ENCODE data around the gene SEMA3C.

The SEMA3C gene

GRCh38 chr7:80748363-80749042, 170.3 kb downstream of the SEMA3C start:
- ChIA-PET CTCF (interaction anchor here (1.2 kb wide), 1 partner anchor 12 kb away, joined by 4 read pairs; no protein-coding TSS in a partner anchor), POLR2A (no interaction called here)
- no peak overlapping the region for H3K4me3 ChIP-seq (ENCODE audit: low read depth, low read length)
- peaks cover 0 to 4% of the 10 kb centered on the region in 2 experiments; a peak in 1 of 3 replicates for H3K36me3 ChIP-seq (ENCODE audit: control insufficient read depth in 2 of 2, insufficient read depth in 1 of 2, low read length in 2 of 2)
- H3K4me1 ChIP-seq (ENCODE audit: control insufficient read depth, insufficient read depth, low read length) = peaks cover 4% of the 10 kb centered on the region
- H3K27ac ChIP-seq (ENCODE audit: extremely low read depth, low read depth, low read length) = peak overlapping the region; percentile 27; the same call in 1 of the 2 replicates
- H3K9me3 ChIP-seq (ENCODE audit: control insufficient read depth, insufficient read depth, low read depth, low read length) = no peaks in the 10 kb centered on the region
- TF ChIP-seq SP7 (tag by site-specific recombination; IDR thresholded peaks at IDR 0.05) (peak; percentile 77), ZSCAN18 (tag by site-specific recombination; IDR thresholded peaks at IDR 0.05) (no peak), ZNF621 (tag by site-specific recombination; IDR thresholded peaks at IDR 0.05) (no peak), IKZF3 (tag by site-specific recombination; IDR thresholded peaks at IDR 0.05) (peak; percentile 24; the same call in 1 of the 2 replicates), TSHZ1 (tag by site-specific recombination; IDR thresholded peaks at IDR 0.05; ENCODE audit: borderline replicate concordance) (no peak), KLF9 (tag by site-specific recombination; IDR thresholded peaks at IDR 0.05; ENCODE audit: low read depth) (no peak), REST (tag by site-specific recombination; IDR thresholded peaks at IDR 0.05) (no peak), ZNF404 (tag by site-specific recombination; IDR thresholded peaks at IDR 0.05) (no peak), ZNF239 (tag by site-specific recombination; IDR thresholded peaks at IDR 0.05) (no peak), HIC1 (tag by site-specific recombination; IDR thresholded peaks at IDR 0.05) (0 out of 2 replicates have a peak, but pooled peaks have one; percentile 18), TCF7L2 (IDR thresholded peaks at IDR 0.05; ENCODE audit: borderline replicate concordance, low read depth, low read length) (peak; percentile 91), HOXC10 (CRISPR knock-in tag; IDR thresholded peaks at IDR 0.05) (no peak), ZSCAN23 (tag by site-specific recombination; IDR thresholded peaks at IDR 0.05) (no peak), PRDM1 (tag by site-specific recombination; IDR thresholded peaks at IDR 0.05) (peak; percentile 59), ZBTB17 (tag by site-specific recombination; IDR thresholded peaks at IDR 0.05) (peak; percentile 42; the same call in 1 of the 2 replicates), ZNF221 (tag by site-specific recombination; IDR thresholded peaks at IDR 0.05; ENCODE audit: borderline replicate concordance) (no peak), MEIS1 (CRISPR knock-in tag; IDR thresholded peaks at IDR 0.05; ENCODE audit: borderline replicate concordance) (no peak), ZNF394 (tag by site-specific recombination; IDR thresholded peaks at IDR 0.05; ENCODE audit: borderline replicate concordance) (no peak), ZNF274 (IDR thresholded peaks at IDR 0.05; ENCODE audit: low read length) (no peak), ZNF274 (tag by site-specific recombination; IDR thresholded peaks at IDR 0.05; ENCODE audit: borderline replicate concordance) (no peak)
- TF ChIP-seq, protein P1, sequence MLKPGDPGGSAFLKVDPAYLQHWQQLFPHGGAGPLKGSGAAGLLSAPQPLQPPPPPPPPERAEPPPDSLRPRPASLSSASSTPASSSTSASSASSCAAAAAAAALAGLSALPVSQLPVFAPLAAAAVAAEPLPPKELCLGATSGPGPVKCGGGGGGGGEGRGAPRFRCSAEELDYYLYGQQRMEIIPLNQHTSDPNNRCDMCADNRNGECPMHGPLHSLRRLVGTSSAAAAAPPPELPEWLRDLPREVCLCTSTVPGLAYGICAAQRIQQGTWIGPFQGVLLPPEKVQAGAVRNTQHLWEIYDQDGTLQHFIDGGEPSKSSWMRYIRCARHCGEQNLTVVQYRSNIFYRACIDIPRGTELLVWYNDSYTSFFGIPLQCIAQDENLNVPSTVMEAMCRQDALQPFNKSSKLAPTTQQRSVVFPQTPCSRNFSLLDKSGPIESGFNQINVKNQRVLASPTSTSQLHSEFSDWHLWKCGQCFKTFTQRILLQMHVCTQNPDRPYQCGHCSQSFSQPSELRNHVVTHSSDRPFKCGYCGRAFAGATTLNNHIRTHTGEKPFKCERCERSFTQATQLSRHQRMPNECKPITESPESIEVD (tag by site-specific recombination; IDR thresholded peaks at IDR 0.05) = peak; percentile 90
- TF ChIP-seq, protein P2, sequence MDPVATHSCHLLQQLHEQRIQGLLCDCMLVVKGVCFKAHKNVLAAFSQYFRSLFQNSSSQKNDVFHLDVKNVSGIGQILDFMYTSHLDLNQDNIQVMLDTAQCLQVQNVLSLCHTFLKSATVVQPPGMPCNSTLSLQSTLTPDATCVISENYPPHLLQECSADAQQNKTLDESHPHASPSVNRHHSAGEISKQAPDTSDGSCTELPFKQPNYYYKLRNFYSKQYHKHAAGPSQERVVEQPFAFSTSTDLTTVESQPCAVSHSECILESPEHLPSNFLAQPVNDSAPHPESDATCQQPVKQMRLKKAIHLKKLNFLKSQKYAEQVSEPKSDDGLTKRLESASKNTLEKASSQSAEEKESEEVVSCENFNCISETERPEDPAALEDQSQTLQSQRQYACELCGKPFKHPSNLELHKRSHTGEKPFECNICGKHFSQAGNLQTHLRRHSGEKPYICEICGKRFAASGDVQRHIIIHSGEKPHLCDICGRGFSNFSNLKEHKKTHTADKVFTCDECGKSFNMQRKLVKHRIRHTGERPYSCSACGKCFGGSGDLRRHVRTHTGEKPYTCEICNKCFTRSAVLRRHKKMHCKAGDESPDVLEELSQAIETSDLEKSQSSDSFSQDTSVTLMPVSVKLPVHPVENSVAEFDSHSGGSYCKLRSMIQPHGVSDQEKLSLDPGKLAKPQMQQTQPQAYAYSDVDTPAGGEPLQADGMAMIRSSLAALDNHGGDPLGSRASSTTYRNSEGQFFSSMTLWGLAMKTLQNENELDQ (tag by site-specific recombination; IDR thresholded peaks at IDR 0.05; ENCODE audit: low read depth) = no peak
